ENCODE data around the gene SEC11C. TPM values are rescaled to one million over a fixed set of nuclear protein-coding genes. Genes with fewer than 3 reads are reported as not detected.

Gene SEC11C
- total and polyA plus RNA-seq, 12 donors, result 13.1 to 63.0 (median 21.0) TPM

- intact Hi-C loops (cut with DNase I), result no loop called here
- peaks cover 0 to 8% (median 0%) of the 10 kb centered on the region in 7 donors for H3K27me3 ChIP-seq
- H3K4me3 ChIP-seq, result no peak overlapping the region
- TF ChIP-seq CTCF (IDR thresholded peaks at IDR 0.05), result no peak
- DNase-seq, result no peak
- H3K4me1 ChIP-seq, result no peaks in the 10 kb centered on the region
- ATAC-seq, result no peak
- H3K27ac ChIP-seq, result no peak overlapping the region
- H3K9me3 ChIP-seq, result no peaks in the 10 kb centered on the region
- no peaks in the 10 kb centered on the region for H3K36me3 ChIP-seq
- 80 to 84% methylated on average over 7 of the region's 7 CpGs for WGBS, 2 donors
Observed at GRCh38 chr18:59096098-59096789, 43.4 kb upstream of the SEC11C start.

GRCh38 chr18:59101830-59102414, 37.8 kb upstream of the SEC11C start:
- Histone ChIP-seq H3K27ac (no peak overlapping the region), H3K36me3 (no peaks in the 10 kb centered on the region), H3K27me3 (peaks cover 0 to 35% (median 23%) of the 10 kb centered on the region in 7 donors), H3K4me1 (no peaks in the 10 kb centered on the region), H3K9me3 (no peaks in the 10 kb centered on the region), H3K4me3 (no peak overlapping the region)
- no peak for DNase-seq
- no peak for TF ChIP-seq CTCF (IDR thresholded peaks at IDR 0.05)
- WGBS, 2 donors, result 29 to 37% methylated on average over 4 of the region's 4 CpGs
- no peak for ATAC-seq
- intact Hi-C loops (cut with DNase I), result no loop called here

GRCh38 chr18:59109375-59109774, 30.3 kb upstream of the SEC11C start:
- peaks cover 4 to 85% (median 60%) of the 10 kb centered on the region in 7 donors for H3K27me3 ChIP-seq
- WGBS, 2 donors, result 46 to 50% methylated on average over 6 of the region's 6 CpGs
- intact Hi-C loops (cut with DNase I), result no loop called here

GRCh38 chr18:59114160-59114559, 25.5 kb upstream of the SEC11C start:
- no peak for TF ChIP-seq CTCF (IDR thresholded peaks at IDR 0.05)
- intact Hi-C loops (cut with DNase I), result no loop called here
- Histone ChIP-seq H3K9me3 (peaks cover 0 to 4% (median 0%) of the 10 kb centered on the region in 11 donors), H3K27me3 (peaks cover 5 to 51% (median 34%) of the 10 kb centered on the region in 7 donors), H3K4me3 (no peak overlapping the region), H3K4me1 (no peaks in the 10 kb centered on the region), H3K36me3 (no peaks in the 10 kb centered on the region), H3K27ac (no peak overlapping the region)
- DNase-seq, result no peak
- ATAC-seq, result no peak

More at GRCh38 chr18:59109375-59109774, 30.3 kb upstream of the SEC11C start:
- no peak for TF ChIP-seq CTCF (IDR thresholded peaks at IDR 0.05)
- Histone ChIP-seq H3K27ac (no peak overlapping the region), H3K4me1 (no peaks in the 10 kb centered on the region), H3K36me3 (no peaks in the 10 kb centered on the region), H3K4me3 (no peak overlapping the region), H3K9me3 (no peaks in the 10 kb centered on the region)
- ATAC-seq, result no peak
- no peak for DNase-seq
